ENCODE data around the gene SH2D5. TPM values are rescaled to one million over a fixed set of nuclear protein-coding genes. Genes with fewer than 3 reads are reported as not detected.
A peak's percentile ranks its signal among the peaks of the same experiment; 100 is the strongest.

The SH2D5 gene
- 0.22 TPM for polyA plus RNA-seq
- long read RNA-seq, donor 1 = 0 reads
- long read RNA-seq, donor 2 = 0 reads
- long read RNA-seq, donor 3 = 0 reads
- long read RNA-seq, donor 4 = 0 reads
- long read RNA-seq, donor 5 = 0 reads
- long read RNA-seq, donor 6 = 0 reads
- long read RNA-seq, donor 7 = 0 reads
- long read RNA-seq, donor 8 = 0 reads
- long read RNA-seq, donor 9 = 0 reads
- long read RNA-seq, donor 10 = 0 reads
- long read RNA-seq, donor 11 = 0 reads

GRCh38 chr1:20732588-20733359 lies at the start of gene SH2D5:
Gene SH2D5 (minus strand): TSS chr1:20732703. CDS start chr1:20728044, 4,659 bp downstream.
- Histone ChIP-seq H3K27me3 (ENCODE audit: control insufficient read depth, insufficient read depth, low read length) (peaks cover 49% of the 10 kb centered on the region), H3K4me3 (ENCODE audit: low read length) (peak within 1 kb of the TSS; percentile 54), H3K4me1 (ENCODE audit: control insufficient read depth, insufficient read depth, low read length) (peaks cover 16% of the 10 kb centered on the region), H3K9me3 (ENCODE audit: control insufficient read depth, low read depth, low read length) (peaks cover 4% of the 10 kb centered on the region), H3K27ac (ENCODE audit: low read length) (peak within 1 kb of the TSS; percentile 81), H3K36me3 (ENCODE audit: control insufficient read depth, insufficient read depth, low read length) (peaks cover 7% of the 10 kb centered on the region)
- peak; percentile 89 to 96 for DNase-seq
- whole genome bisulfite sequencing (ENCODE audit: insufficient coverage, low lambda C conversion rate) = no CpG with 5 or more reads among the region's 38 CpGs

GRCh38 chr1:20775700-20776099 lies 43.2 kb upstream of the SH2D5 start:
- no peak for DNase-seq
- no peaks in the 10 kb centered on the region for H3K27me3 ChIP-seq (ENCODE audit: control insufficient read depth, insufficient read depth, low read length)
- no peak overlapping the region for H3K27ac ChIP-seq (ENCODE audit: low read length)
- no peaks in the 10 kb centered on the region for H3K4me1 ChIP-seq (ENCODE audit: control insufficient read depth, insufficient read depth, low read length)
- H3K4me3 ChIP-seq (ENCODE audit: low read length) = no peak overlapping the region
- H3K36me3 ChIP-seq (ENCODE audit: control insufficient read depth, insufficient read depth, low read length) = peaks cover 50% of the 10 kb centered on the region
- 96% methylated on average over 4 of the region's 4 CpGs for WGBS (ENCODE audit: insufficient coverage, low lambda C conversion rate)
- no peaks in the 10 kb centered on the region for H3K9me3 ChIP-seq (ENCODE audit: control insufficient read depth, low read depth, low read length)

GRCh38 chr1:20771780-20772179 lies 39.3 kb upstream of the SH2D5 start:
- 100% methylated on average over 3 of the region's 3 CpGs for WGBS (ENCODE audit: insufficient coverage, low lambda C conversion rate)
- no peak for DNase-seq
- no peak overlapping the region for H3K27ac ChIP-seq (ENCODE audit: low read length)
- H3K27me3 ChIP-seq (ENCODE audit: control insufficient read depth, insufficient read depth, low read length) = no peaks in the 10 kb centered on the region
- H3K9me3 ChIP-seq (ENCODE audit: control insufficient read depth, low read depth, low read length) = no peaks in the 10 kb centered on the region
- no peaks in the 10 kb centered on the region for H3K4me1 ChIP-seq (ENCODE audit: control insufficient read depth, insufficient read depth, low read length)
- no peak overlapping the region for H3K4me3 ChIP-seq (ENCODE audit: low read length)
- H3K36me3 ChIP-seq (ENCODE audit: control insufficient read depth, insufficient read depth, low read length) = peaks cover 68% of the 10 kb centered on the region

- no peak for DNase-seq
- Histone ChIP-seq H3K9me3 (ENCODE audit: control insufficient read depth, low read depth, low read length) (no peaks in the 10 kb centered on the region), H3K27ac (ENCODE audit: low read length) (no peak overlapping the region), H3K4me3 (ENCODE audit: low read length) (no peak overlapping the region), H3K27me3 (ENCODE audit: control insufficient read depth, insufficient read depth, low read length) (no peaks in the 10 kb centered on the region), H3K36me3 (ENCODE audit: control insufficient read depth, insufficient read depth, low read length) (peaks cover 77% of the 10 kb centered on the region), H3K4me1 (ENCODE audit: control insufficient read depth, insufficient read depth, low read length) (no peaks in the 10 kb centered on the region)
- 83% methylated on average over 2 of the region's 6 CpGs for WGBS (ENCODE audit: insufficient coverage, low lambda C conversion rate)
Measured at GRCh38 chr1:20770314-20771087, 38.0 kb upstream of the SH2D5 start.

- Histone ChIP-seq H3K36me3 (ENCODE audit: control insufficient read depth, insufficient read depth, low read length) (peaks cover 85% of the 10 kb centered on the region), H3K27ac (ENCODE audit: low read length) (no peak overlapping the region), H3K4me1 (ENCODE audit: control insufficient read depth, insufficient read depth, low read length) (no peaks in the 10 kb centered on the region), H3K9me3 (ENCODE audit: control insufficient read depth, low read depth, low read length) (no peaks in the 10 kb centered on the region), H3K27me3 (ENCODE audit: control insufficient read depth, insufficient read depth, low read length) (no peaks in the 10 kb centered on the region), H3K4me3 (ENCODE audit: low read length) (no peak overlapping the region)
- no peak for DNase-seq
Measured at GRCh38 chr1:20767271-20767670, 34.8 kb upstream of the SH2D5 start.

GRCh38 chr1:20763417-20763816 lies 30.9 kb upstream of the SH2D5 start:
- Histone ChIP-seq H3K9me3 (ENCODE audit: control insufficient read depth, low read depth, low read length) (no peaks in the 10 kb centered on the region), H3K36me3 (ENCODE audit: control insufficient read depth, insufficient read depth, low read length) (peaks cover 85% of the 10 kb centered on the region)

GRCh38 chr1:20760322-20760721 lies 27.8 kb upstream of the SH2D5 start:
- no peak overlapping the region for H3K27ac ChIP-seq (ENCODE audit: low read length)
- no peaks in the 10 kb centered on the region for H3K9me3 ChIP-seq (ENCODE audit: control insufficient read depth, low read depth, low read length)
- no peak overlapping the region for H3K4me3 ChIP-seq (ENCODE audit: low read length)
- H3K36me3 ChIP-seq (ENCODE audit: control insufficient read depth, insufficient read depth, low read length) = peaks cover 83% of the 10 kb centered on the region
- H3K4me1 ChIP-seq (ENCODE audit: control insufficient read depth, insufficient read depth, low read length) = no peaks in the 10 kb centered on the region
- WGBS (ENCODE audit: insufficient coverage, low lambda C conversion rate) = no CpG with 5 or more reads among the region's 6 CpGs
- no peak for DNase-seq
- no peaks in the 10 kb centered on the region for H3K27me3 ChIP-seq (ENCODE audit: control insufficient read depth, insufficient read depth, low read length)

More at GRCh38 chr1:20763417-20763816, 30.9 kb upstream of the SH2D5 start:
- H3K27me3 ChIP-seq (ENCODE audit: control insufficient read depth, insufficient read depth, low read length) = no peaks in the 10 kb centered on the region
- no peak overlapping the region for H3K4me3 ChIP-seq (ENCODE audit: low read length)
- 100% methylated on average over 2 of the region's 3 CpGs for WGBS (ENCODE audit: insufficient coverage, low lambda C conversion rate)
- H3K27ac ChIP-seq (ENCODE audit: low read length) = no peak overlapping the region
- H3K4me1 ChIP-seq (ENCODE audit: control insufficient read depth, insufficient read depth, low read length) = no peaks in the 10 kb centered on the region
- DNase-seq = no peak

GRCh38 chr1:20753589-20753988 lies 21.1 kb upstream of the SH2D5 start:
- H3K9me3 ChIP-seq (ENCODE audit: control insufficient read depth, low read depth, low read length) = no peaks in the 10 kb centered on the region
- H3K27ac ChIP-seq (ENCODE audit: low read length) = no peak overlapping the region
- no peak for DNase-seq
- H3K4me1 ChIP-seq (ENCODE audit: control insufficient read depth, insufficient read depth, low read length) = no peaks in the 10 kb centered on the region
- H3K27me3 ChIP-seq (ENCODE audit: control insufficient read depth, insufficient read depth, low read length) = no peaks in the 10 kb centered on the region
- no peak overlapping the region for H3K4me3 ChIP-seq (ENCODE audit: low read length)
- peaks cover 61% of the 10 kb centered on the region for H3K36me3 ChIP-seq (ENCODE audit: control insufficient read depth, insufficient read depth, low read length)
- 100% methylated on average over 2 of the region's 3 CpGs for WGBS (ENCODE audit: insufficient coverage, low lambda C conversion rate)

GRCh38 chr1:20751462-20751990 lies 19.0 kb upstream of the SH2D5 start:
- no peak for DNase-seq
- no CpG with 5 or more reads among the region's 3 CpGs for WGBS (ENCODE audit: insufficient coverage, low lambda C conversion rate)
- Histone ChIP-seq H3K36me3 (ENCODE audit: control insufficient read depth, insufficient read depth, low read length) (peaks cover 65% of the 10 kb centered on the region), H3K4me3 (ENCODE audit: low read length) (no peak overlapping the region), H3K4me1 (ENCODE audit: control insufficient read depth, insufficient read depth, low read length) (no peaks in the 10 kb centered on the region), H3K27ac (ENCODE audit: low read length) (no peak overlapping the region), H3K9me3 (ENCODE audit: control insufficient read depth, low read depth, low read length) (no peaks in the 10 kb centered on the region), H3K27me3 (ENCODE audit: control insufficient read depth, insufficient read depth, low read length) (no peaks in the 10 kb centered on the region)

GRCh38 chr1:20742671-20743070 lies 10.2 kb upstream of the SH2D5 start:
- DNase-seq = no peak
- Histone ChIP-seq H3K27ac (ENCODE audit: low read length) (no peak overlapping the region), H3K4me1 (ENCODE audit: control insufficient read depth, insufficient read depth, low read length) (no peaks in the 10 kb centered on the region), H3K27me3 (ENCODE audit: control insufficient read depth, insufficient read depth, low read length) (no peaks in the 10 kb centered on the region), H3K9me3 (ENCODE audit: control insufficient read depth, low read depth, low read length) (no peaks in the 10 kb centered on the region), H3K4me3 (ENCODE audit: low read length) (no peak overlapping the region), H3K36me3 (ENCODE audit: control insufficient read depth, insufficient read depth, low read length) (peaks cover 62% of the 10 kb centered on the region)

Measured in large intestine (tissue), 12 donors.